HG02981 (cell line): Measurements from ENCODE around the gene HRH4.
A peak's percentile ranks its signal among the peaks of the same experiment; 100 is the strongest.

ENCODE experiments used
- ATAC-seq: cut with Tn5 transposase; IDR thresholded peaks from one replicate; pipeline ENCODE4 v1.9.1; 2021; ENCODE audit warnings: mild to moderate bottlenecking, moderate library complexity; ENCODE audit not compliant: unreplicated experiment

HRH4 gene

GRCh38 chr18:24460388-24460787, at the start of gene HRH4:
HRH4 (plus strand) TSS chr18:24460637; CDS start chr18:24460729, 92 bp downstream.
- no peak for ATAC-seq

GRCh38 chr18:24413148-24413547, 47.3 kb upstream of the HRH4 start:
- no peak for ATAC-seq

GRCh38 chr18:24414349-24415003, 46.0 kb upstream of the HRH4 start:
- peak; percentile 54 for ATAC-seq

- no peak for ATAC-seq
Observed at GRCh38 chr18:24417480-24417879, 43.0 kb upstream of the HRH4 start.

GRCh38 chr18:24420551-24420950, 39.9 kb upstream of the HRH4 start:
- no peak for ATAC-seq

GRCh38 chr18:24421831-24422230, 38.6 kb upstream of the HRH4 start:
- ATAC-seq = no peak

GRCh38 chr18:24426073-24426397, 34.4 kb upstream of the HRH4 start:
- no peak for ATAC-seq

- ATAC-seq = peak; percentile 90
Observed at GRCh38 chr18:24426398-24427294, 33.8 kb upstream of the HRH4 start, which contains the start of gene IMPACT. IMPACT (plus strand) TSS chr18:24426670; CDS start chr18:24426757, 87 bp downstream.

- ATAC-seq = no peak
Observed at GRCh38 chr18:24427484-24427883, 33.0 kb upstream of the HRH4 start.

GRCh38 chr18:24428709-24429108, 31.7 kb upstream of the HRH4 start:
- no peak for ATAC-seq

GRCh38 chr18:24429188-24429587, 31.2 kb upstream of the HRH4 start:
- no peak for ATAC-seq

GRCh38 chr18:24432618-24433017, 27.8 kb upstream of the HRH4 start:
- ATAC-seq = no peak

- ATAC-seq = no peak
Observed at GRCh38 chr18:24436939-24437338, 23.5 kb upstream of the HRH4 start.

- ATAC-seq = peak; percentile 59
Observed at GRCh38 chr18:24443870-24444269, 16.6 kb upstream of the HRH4 start.

GRCh38 chr18:24446453-24446852, 14.0 kb upstream of the HRH4 start:
- peak; percentile 59 for ATAC-seq

- ATAC-seq = no peak
Observed at GRCh38 chr18:24446953-24447538, 13.4 kb upstream of the HRH4 start.

GRCh38 chr18:24447961-24448360, 12.5 kb upstream of the HRH4 start:
- no peak for ATAC-seq

GRCh38 chr18:24456549-24456948, 3.9 kb upstream of the HRH4 start:
- ATAC-seq = peak; percentile 95

- no peak for ATAC-seq
Observed at GRCh38 chr18:24459772-24460171, 665 bp upstream of the HRH4 start.

GRCh38 chr18:24461996-24462395, 1.6 kb downstream of the HRH4 start:
- no peak for ATAC-seq

GRCh38 chr18:24462838-24463775, 2.7 kb downstream of the HRH4 start:
- ATAC-seq = no peak
